ENCODE measurements around the gene MTHFSD.

The MTHFSD gene

DNA sequence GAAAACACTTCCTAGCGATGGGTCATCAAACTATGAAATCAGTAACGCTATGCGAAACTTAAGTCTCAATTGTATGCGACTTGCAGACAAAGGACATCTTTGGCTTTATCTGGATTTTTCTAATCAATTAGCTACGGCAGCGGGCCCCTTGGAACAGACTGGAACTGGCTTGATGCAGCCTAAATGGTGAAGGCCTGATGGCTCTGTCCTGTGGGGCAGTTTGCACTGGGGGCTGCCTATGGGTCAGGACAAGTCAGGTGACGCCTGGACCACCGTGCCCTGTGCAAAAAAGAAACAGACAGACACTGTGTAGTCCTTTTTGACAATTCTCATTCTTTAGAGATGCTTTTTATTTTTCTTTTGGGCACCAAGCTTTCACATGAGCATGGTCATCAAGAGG is 22.0 kb downstream of the MTHFSD start:
- no peak for ATAC-seq
- Mint-ChIP-seq H3K27me3 (no peaks in the 10 kb centered on the region), H3K4me3 (no peak overlapping the region), H3K9me3 (no peaks in the 10 kb centered on the region), H3K27ac (no peak overlapping the region), H3K4me1 (no peaks in the 10 kb centered on the region)
- DNase-seq = no peak

DNA sequence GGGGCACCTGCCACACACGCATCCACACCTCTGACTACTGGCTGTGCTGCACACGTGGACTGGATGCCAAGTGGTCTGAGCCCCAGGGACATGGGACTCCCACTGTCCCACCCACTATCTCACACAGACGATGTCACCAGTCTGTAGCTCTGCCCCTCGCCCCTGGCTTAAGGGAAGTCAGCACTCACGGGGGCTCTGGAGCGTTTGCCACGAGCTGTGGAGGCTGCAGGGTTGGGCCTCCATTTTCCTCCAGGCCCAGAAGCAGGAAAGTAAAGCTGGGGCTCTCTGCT is 22.6 kb downstream of the MTHFSD start:
- Mint-ChIP-seq H3K27ac (no peak overlapping the region), H3K4me3 (no peak overlapping the region), H3K4me1 (no peaks in the 10 kb centered on the region), H3K9me3 (no peaks in the 10 kb centered on the region), H3K27me3 (no peaks in the 10 kb centered on the region)
- DNase-seq = no peak
- ATAC-seq = no peak

DNA sequence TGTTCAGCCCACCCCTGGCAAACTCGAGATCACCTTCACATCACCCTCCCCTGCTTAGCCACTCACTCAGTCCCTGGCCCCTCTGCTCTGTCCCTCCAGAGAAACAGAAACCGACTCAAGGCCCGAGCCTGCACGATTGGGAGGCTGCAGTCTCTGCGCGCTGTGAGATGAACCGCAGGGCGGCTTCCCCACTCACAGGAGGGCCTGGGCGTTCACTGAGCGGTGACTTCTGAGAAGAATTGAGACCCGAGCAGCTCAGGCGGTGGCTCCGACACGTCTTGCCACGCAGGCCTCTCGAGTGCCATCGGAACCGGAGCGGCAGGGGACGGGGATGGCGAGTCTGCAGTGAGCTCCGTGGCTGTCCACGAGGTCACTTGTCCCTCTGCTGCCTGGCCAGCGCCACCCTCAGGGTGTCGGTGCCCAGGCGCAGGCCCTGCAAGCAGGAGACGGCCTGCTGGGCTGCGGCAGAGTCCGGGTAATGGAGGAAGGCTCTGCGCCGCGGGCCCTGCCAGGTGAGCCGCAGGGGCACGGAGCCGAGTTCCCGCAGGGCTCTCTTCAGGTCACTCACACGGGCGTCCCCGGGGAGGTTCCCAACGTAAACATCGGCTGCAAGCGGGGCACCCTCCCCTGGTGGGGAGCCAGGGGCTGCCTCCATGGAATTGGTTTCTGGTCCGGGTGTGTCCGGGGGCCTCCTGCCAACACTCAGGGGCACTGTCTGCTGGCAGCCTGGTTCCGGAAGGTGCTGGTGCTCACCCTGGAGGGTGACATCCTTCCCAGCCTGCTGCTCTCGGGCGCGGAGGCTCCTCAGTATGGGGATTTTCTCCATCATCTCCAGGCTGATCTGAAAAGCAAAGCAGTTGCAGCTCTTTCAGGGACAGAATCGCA is 23.2 kb downstream of the MTHFSD start:
- ATAC-seq (no peak), DNase-seq (no peak)
- no peak overlapping the region for H3K4me3 Mint-ChIP-seq
- H3K27me3 Mint-ChIP-seq = no peaks in the 10 kb centered on the region
- H3K4me1 Mint-ChIP-seq = no peaks in the 10 kb centered on the region
- no peaks in the 10 kb centered on the region for H3K9me3 Mint-ChIP-seq
- no peak overlapping the region for H3K27ac Mint-ChIP-seq

DNA sequence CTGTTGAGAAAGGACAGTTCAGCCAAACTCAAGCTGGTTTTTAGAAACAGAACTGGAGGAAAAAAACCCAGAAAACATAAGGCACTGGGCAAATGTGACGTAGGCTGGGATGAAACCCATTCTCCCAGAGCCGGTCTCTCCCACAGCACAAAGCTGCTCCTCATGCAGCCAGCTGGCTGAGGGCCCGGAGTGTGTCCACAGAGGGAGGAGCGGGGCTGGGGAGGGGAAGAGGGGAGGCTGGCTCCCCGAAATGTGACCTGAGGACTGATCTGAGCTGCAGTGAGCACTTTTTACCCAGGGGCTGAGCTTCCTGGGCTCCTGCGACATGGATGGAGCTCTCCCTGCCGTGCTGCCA is 23.9 kb downstream of the MTHFSD start:
- Mint-ChIP-seq H3K4me3 (no peak overlapping the region), H3K9me3 (no peaks in the 10 kb centered on the region), H3K27me3 (no peaks in the 10 kb centered on the region), H3K27ac (no peak overlapping the region), H3K4me1 (no peaks in the 10 kb centered on the region)
- no peak for DNase-seq
- no peak for ATAC-seq

DNA sequence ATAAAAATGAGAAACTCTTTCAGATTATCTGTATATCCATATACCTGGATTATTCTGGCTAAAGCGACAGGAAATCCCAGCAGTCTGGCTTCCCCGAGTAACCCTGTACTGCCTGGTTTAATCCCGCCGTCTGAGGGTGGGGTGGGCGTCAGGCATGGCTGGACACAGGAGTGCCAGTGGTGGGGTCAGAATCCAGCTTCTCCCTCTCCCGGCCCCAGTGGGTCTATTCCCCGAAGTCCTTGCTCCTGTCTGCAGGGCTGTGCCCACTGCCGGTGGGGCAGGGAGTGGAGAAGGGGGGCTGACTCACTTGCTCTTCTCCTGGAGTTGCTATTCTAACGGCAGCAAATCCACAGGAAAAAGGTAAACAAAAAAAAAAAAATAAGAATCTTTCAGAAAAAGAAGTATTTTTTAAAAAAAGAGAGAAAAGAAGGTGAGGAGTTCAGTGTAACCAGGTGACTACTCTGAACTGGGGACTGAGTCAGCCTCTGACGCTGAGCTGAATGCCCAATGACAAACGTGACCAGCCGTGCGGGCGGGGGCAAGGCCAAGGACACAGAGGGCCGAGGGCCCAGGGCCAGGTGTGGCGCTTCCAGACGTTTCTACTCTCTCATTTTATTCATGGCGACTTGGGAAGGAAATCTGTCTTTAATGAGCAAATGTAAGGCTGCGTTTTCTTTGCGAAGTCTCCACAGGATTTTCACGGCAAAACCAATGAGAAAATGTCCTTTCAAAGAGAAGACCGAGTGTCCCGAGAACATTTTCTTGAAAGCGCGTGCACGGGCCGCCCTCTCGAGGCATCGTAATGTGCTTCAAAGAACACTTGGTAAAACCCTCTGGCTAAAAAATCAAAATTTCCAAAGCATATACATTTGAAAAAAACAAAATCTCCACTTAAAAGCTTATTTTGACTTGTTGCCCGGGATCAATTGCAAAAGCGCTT is 24.5 kb downstream of the MTHFSD start:
- ATAC-seq (no peak), DNase-seq (no peak)
- peak overlapping the region in 1 of 2 donors; percentile 65 for H3K27ac Mint-ChIP-seq
- no peaks in the 10 kb centered on the region for H3K4me1 Mint-ChIP-seq
- no peak overlapping the region for H3K4me3 Mint-ChIP-seq
- H3K9me3 Mint-ChIP-seq = no peaks in the 10 kb centered on the region
- H3K27me3 Mint-ChIP-seq = no peaks in the 10 kb centered on the region

DNA sequence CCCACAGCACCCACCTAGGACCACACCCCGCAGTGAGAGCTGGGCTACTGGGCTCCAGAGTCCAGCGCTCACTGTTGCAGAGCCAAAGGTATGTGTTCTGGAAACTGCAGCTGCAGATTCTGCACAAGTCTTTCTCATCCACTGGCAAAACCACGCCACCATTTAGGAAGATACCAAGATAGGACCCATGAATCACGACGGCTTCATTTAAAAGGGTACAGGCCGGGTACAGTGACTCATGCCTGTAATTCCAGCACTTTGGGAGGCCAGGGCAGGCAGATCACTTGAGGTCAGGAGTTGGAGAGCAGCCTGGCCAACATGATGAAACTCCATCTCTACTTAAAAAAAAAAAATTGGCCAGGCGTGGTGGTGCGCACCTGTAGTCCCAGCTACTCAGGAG is 25.9 kb downstream of the MTHFSD start:
- Mint-ChIP-seq H3K9me3 (no peaks in the 10 kb centered on the region), H3K4me3 (no peak overlapping the region), H3K27me3 (no peaks in the 10 kb centered on the region), H3K4me1 (no peaks in the 10 kb centered on the region), H3K27ac (no peak overlapping the region)
- no peak for ATAC-seq
- no peak for DNase-seq

DNA sequence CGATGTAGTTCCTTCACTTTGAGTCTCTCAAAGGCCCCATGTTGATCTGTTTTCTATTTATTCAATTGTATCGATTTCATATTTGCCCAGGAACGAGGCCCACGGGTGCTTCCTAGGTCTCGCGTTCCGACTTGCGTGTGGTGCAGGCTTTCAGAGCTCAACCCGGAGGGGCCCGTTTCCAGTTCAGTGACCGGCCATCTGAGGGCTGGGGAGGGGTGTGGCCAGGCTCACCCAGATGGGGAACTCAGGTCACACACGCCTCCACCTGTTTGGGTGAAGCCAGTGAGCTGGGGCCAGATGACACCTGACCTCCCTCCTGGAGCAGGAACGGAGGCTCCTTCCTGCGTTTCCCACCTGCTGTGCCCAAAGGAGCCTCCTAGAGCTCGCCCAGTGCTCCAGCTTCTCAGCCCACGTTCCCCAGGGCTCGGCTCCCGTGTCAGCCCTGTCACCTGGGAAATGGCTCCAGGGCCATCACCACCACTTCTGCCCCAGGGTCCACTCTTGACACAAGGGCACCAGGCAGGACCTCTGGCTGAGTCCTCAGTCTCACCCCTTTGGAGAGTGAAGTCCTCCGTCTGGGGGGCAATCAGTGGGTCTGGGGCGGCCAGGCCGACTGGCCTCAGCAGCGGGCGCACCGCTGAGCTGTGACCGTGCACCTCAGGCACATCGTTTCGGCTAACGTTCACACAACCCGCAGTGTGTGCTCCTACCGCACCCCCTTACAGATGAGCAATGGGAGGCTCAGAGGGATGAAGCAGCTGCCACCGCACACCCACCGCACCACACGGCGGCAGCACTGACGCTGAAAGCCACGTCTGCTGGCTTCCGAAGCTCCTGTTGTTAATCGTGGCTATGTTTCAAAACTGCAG is 26.7 kb downstream of the MTHFSD start:
- no peak overlapping the region for H3K27ac Mint-ChIP-seq
- no peaks in the 10 kb centered on the region for H3K9me3 Mint-ChIP-seq
- no peak overlapping the region for H3K4me3 Mint-ChIP-seq
- no peaks in the 10 kb centered on the region for H3K4me1 Mint-ChIP-seq
- DNase-seq = no peak
- H3K27me3 Mint-ChIP-seq = no peaks in the 10 kb centered on the region
- ATAC-seq = no peak

DNA sequence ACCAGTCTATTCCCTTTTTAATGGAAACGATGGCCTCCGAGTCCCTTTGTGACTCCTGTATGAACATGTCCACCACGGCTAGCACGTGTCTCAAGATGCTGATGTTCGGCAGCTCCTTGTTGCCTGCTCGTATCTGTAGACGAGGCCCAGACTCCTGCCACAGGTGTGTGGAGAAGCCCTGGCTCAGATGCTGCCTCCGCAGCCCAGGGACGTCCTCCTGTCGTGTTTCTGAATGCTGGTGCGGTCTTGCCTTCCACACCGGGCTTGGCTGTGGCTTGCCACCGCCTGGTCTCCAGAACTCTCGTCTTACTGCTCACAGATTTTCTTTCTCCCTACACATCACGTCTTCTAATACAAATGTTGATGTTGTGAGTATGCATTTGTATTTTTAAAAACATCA is 27.7 kb downstream of the MTHFSD start:
- DNase-seq = no peak
- Mint-ChIP-seq H3K4me3 (no peak overlapping the region), H3K4me1 (no peaks in the 10 kb centered on the region), H3K27ac (no peak overlapping the region), H3K9me3 (no peaks in the 10 kb centered on the region), H3K27me3 (peaks cover 9% of the 10 kb centered on the region)
- ATAC-seq = no peak

DNA sequence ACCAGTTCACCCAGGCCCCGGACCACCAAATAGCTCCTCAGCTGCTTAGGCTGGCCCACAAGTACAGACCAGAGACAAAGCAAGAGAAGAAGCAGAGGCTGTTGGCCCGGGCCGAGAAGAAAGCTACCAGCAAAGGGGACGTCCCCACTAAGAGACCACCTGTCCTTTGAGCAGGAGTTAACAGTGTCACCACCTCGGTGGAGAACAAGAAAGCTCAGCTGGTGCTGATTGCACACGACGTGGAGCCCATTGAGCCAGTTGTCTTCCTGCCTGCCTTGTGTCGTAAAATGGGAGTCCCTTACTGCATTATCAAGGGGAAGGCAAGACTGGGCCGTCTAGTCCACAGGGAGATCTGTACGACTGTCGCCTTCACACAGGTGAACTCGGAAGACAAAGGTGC is 29.3 kb downstream of the MTHFSD start:
- ATAC-seq = no peak
- peaks cover 19% of the 10 kb centered on the region for H3K27me3 Mint-ChIP-seq
- H3K9me3 Mint-ChIP-seq = no peaks in the 10 kb centered on the region
- no peaks in the 10 kb centered on the region for H3K4me1 Mint-ChIP-seq
- H3K27ac Mint-ChIP-seq = peak overlapping the region in 1 of 2 donors; percentile 74
- no peak overlapping the region for H3K4me3 Mint-ChIP-seq
- no peak for DNase-seq

DNA sequence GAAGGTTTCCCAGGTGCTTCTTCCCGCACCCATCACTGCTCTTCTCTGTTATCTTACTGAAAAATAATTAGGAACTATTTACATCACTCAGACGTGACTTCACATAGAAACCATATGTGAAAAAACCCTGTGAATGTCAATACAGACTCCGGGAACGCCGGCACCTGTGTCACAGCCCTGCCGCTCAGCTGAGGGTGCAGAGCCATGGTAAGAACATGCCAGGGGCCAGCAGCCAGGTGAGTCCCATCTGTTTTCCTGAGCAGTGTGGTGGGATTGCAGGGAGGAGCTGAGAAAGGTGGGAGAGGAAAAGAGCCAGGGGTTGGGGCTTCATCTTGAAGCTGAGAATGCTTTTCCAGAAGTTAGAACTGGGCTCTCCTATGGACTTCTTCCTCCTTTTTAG is 31.0 kb downstream of the MTHFSD start:
- ATAC-seq (no peak), DNase-seq (no peak)
- Mint-ChIP-seq H3K9me3 (no peaks in the 10 kb centered on the region), H3K27ac (no peak overlapping the region), H3K4me3 (no peak overlapping the region), H3K27me3 (peaks cover 32% of the 10 kb centered on the region), H3K4me1 (peaks cover 12% of the 10 kb centered on the region)

DNA sequence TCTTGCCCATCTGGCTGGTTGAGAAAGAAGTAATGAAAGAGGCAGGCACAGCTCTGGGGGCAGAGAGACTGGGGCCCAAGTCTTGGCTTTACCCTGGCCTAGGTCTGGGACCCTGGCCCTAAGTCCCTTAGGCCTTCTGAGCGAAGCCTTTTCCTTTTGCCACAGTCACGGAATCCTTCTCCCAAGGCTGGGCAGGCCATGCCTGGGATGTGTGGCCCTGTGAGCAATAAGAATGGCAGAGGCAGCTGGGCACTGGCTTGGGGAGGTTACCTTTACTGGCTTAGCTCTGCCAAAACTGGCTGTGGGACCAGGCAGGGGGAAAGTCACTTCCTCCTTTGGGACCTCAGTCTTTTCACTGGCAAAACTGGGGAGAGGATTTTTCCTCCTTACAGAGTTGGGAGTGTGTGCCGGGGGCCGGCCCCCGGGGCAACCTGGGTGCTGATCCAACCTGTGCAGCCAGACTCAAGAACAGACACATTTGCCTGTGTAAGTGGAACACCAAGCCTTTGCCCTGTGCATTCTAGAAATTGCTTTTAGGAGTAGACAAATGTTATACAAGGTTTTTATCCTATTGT is 31.8 kb downstream of the MTHFSD start:
- no peak overlapping the region for H3K4me3 Mint-ChIP-seq
- DNase-seq (no peak), ATAC-seq (no peak)
- H3K4me1 Mint-ChIP-seq = peaks cover 12% of the 10 kb centered on the region
- H3K27ac Mint-ChIP-seq = peak overlapping the region in 1 of 2 donors; percentile 91
- peaks cover 39% of the 10 kb centered on the region for H3K27me3 Mint-ChIP-seq
- H3K9me3 Mint-ChIP-seq = no peaks in the 10 kb centered on the region

DNA sequence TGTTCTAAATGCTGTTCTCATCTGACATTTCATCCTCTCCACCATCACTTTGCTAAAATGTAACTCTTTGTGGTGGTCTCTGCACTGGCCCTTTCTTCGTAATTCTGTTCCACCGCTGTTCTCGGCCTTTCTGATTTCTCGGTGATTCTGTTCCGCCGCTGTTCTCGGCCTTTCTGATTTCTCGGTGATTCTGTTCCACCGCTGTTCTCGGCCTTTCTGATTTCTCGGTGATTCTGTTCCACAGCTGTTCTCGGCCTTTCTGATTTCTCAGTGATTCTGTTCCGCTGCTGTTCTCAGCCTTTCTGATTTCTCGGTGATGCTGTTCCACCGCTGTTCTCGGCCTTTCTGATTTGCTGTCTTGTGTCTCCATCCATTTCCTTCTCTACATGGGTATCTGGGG is 32.4 kb downstream of the MTHFSD start:
- ATAC-seq (no peak), DNase-seq (no peak)
- Mint-ChIP-seq H3K9me3 (no peaks in the 10 kb centered on the region), H3K27me3 (peaks cover 46% of the 10 kb centered on the region), H3K4me1 (peaks cover 12% of the 10 kb centered on the region), H3K27ac (peak overlapping the region in 1 of 2 donors; percentile 91), H3K4me3 (no peak overlapping the region)

DNA sequence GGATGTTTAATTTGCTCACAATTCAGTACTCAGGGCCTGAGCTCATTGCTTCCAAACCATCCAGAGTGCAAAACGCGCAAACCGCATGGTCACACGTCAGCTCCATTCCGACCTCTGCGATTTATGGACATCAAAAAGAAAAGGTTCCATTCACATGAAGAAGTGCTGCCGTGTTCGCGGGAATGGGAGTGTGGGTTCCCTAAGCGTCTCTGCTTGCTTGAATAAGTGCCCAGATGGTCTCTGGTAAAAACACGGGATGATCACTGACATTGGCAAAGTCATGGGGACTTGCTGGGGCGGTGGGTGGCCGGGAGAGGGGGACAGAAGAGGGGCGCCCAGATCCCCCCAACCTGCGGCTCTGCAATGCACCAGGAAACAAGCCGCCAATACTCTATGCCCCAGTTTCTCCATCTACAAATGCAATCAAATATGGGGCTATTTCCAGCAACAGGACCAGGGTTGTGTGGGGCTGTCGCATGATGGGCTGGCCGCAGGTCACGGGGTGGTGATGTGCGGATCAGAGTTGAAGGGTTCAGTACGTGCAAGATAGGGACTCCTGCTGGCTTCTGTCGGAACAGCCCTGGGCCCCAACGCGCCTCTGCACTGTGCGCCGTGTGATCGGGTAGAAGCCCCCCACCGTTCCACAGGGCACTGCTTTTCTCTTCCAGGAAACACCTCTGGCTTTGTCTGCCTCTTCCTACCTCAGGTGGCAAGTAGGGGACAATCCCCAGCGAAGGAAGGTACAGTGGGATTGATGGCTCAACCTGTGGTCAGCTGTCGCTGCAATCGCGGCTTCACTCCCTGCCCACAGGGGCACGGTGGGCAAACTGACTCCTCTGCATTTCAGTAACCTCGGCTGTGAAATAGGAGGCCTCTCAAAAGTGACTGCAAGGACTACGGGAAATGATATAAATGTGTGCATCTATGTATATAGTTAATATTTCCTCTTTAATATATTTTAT is 33.5 kb downstream of the MTHFSD start:
- H3K9me3 Mint-ChIP-seq = no peaks in the 10 kb centered on the region
- H3K4me1 Mint-ChIP-seq = peaks cover 12% of the 10 kb centered on the region
- peaks cover 57% of the 10 kb centered on the region for H3K27me3 Mint-ChIP-seq
- H3K4me3 Mint-ChIP-seq = no peak overlapping the region
- no peak overlapping the region for H3K27ac Mint-ChIP-seq
- DNase-seq (no peak), ATAC-seq (no peak)
